SU-DHL-6 (cell line): ENCODE data around the gene AMN1.
A peak's percentile ranks its signal among the peaks of the same experiment; 100 is the strongest.

ENCODE experiments used
- H2AFZ ChIP-seq: fragments of 200-600 bp; sonication (generic); 2 replicates; pipeline ENCODE4 v1.6.1; 2014; ENCODE audit warnings: low read depth, mild to moderate bottlenecking, moderate library complexity, mixed read lengths, antibody characterized with exemption, low read length; ENCODE audit not compliant: severe bottlenecking
- H3F3A ChIP-seq: fragments of 200-600 bp; shearing (Covaris generic); 2 replicates; pipeline ENCODE4 v1.6.0; 2016; ENCODE audit warnings: antibody characterized with exemption, mild to moderate bottlenecking; ENCODE audit not compliant: insufficient read depth
- H3K27ac ChIP-seq: fragments of 200-600 bp; sonication (generic); 2 replicates; pipeline ENCODE4 v1.5.1; 2016; ENCODE audit warnings: low read depth, mild to moderate bottlenecking, low read length, moderate library complexity, mixed read lengths
- H3K27me3 ChIP-seq: fragments of 200-600 bp; sonication (generic), shearing (Covaris generic); 2 replicates; pipeline ENCODE4 v1.6.0; 2014; ENCODE audit warnings: mild to moderate bottlenecking, low read length
- H3K36me3 ChIP-seq: fragments of 200-600 bp; sonication (generic); 2 replicates; pipeline ENCODE4 v1.6.1; 2014; ENCODE audit warnings: mild to moderate bottlenecking, low read length, mixed read lengths
- H3K4me2 ChIP-seq: fragments of 300-600, 200-600 bp; shearing (Covaris generic), sonication (generic); 2 replicates; pipeline ENCODE4 v1.6.0; 2014; ENCODE audit warnings: low read length, low read depth, mild to moderate bottlenecking; ENCODE audit not compliant: poor library complexity, severe bottlenecking
- H3K4me3 ChIP-seq: fragments of 200-600 bp; sonication (generic); 2 replicates; pipeline ENCODE4 v1.5.1; 2014; ENCODE audit warnings: antibody characterized with exemption, low read length, mild to moderate bottlenecking, mixed read lengths; ENCODE audit not compliant: insufficient read depth, poor library complexity, severe bottlenecking
- H3K79me2 ChIP-seq: fragments of 200-600 bp; sonication (generic); 2 replicates; pipeline ENCODE4 v1.6.1; 2014; ENCODE audit warnings: mild to moderate bottlenecking, low read length, moderate library complexity; ENCODE audit not compliant: insufficient read depth
- H3K9ac ChIP-seq: fragments of 200-600 bp; sonication (generic); 2 replicates; pipeline ENCODE4 v1.7.0; 2014; ENCODE audit warnings: mild to moderate bottlenecking, low read length
- H3K9me2 ChIP-seq: fragments of 200-600 bp; sonication (generic); replicated peaks from 2 replicates; pipeline ENCODE4 v1.6.1; 2014; ENCODE audit warnings: low read length; ENCODE audit not compliant: insufficient read depth
- H3K9me3 ChIP-seq: fragments of 200-600 bp; sonication (generic); 2 replicates; pipeline ENCODE4 v1.6.1; 2014; ENCODE audit warnings: low read length, mixed read lengths; ENCODE audit not compliant: insufficient read depth
- H4K20me1 ChIP-seq: fragments of 200-600 bp; sonication (generic); 2 replicates; pipeline ENCODE4 v1.6.1; 2014; ENCODE audit warnings: low read depth, mild to moderate bottlenecking, antibody characterized with exemption, low read length, moderate library complexity, mixed read lengths
- CTCF ChIP-seq: fragments of 200-600 bp; sonication (generic); IDR thresholded peaks from one replicate; pipeline ENCODE4 v1.5.1; 2017; ENCODE audit warnings: antibody characterized with exemption, mild to moderate bottlenecking, low read length, moderate library complexity; ENCODE audit not compliant: insufficient read depth, poor library complexity, severe bottlenecking
- EZH2phosphoT487 ChIP-seq: fragments of 200-600 bp; sonication (generic), shearing (Covaris generic); conservative IDR thresholded peaks from 2 replicates; pipeline ENCODE4 v1.6.1; 2018; ENCODE audit warnings: mild to moderate bottlenecking, antibody characterized with exemption, low read length, moderate library complexity, mixed read lengths

Gene AMN1

DNA sequence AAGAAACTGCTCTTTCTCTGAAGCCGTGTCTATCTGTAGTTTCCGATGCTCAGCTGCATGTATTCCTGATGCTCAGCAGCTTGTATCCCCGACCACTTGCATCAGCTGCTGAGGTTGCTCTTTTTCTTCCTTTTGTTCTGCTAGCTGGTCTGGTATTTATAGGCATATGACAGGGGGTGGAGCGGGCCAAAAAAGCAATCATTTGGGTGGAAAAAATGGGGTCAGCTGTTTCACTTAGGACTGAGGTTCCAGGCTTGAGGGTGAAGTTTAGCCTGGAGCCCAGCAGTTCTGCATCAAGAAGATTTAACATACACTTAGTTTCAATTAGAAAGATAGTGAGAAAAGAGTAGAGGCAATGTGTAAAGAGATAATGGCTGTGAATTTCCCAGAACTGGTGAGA is 23.6 kb upstream of the AMN1 start:
- peak overlapping the region; percentile 20 for H3K4me2 ChIP-seq
- no peaks in the 10 kb centered on the region for H3K36me3 ChIP-seq
- H2AFZ ChIP-seq: peak overlapping the region; percentile 30
- no peaks in the 10 kb centered on the region for H4K20me1 ChIP-seq
- TF ChIP-seq CTCF: no peak
- no peak for TF ChIP-seq EZH2phosphoT487
- H3K79me2 ChIP-seq: no peaks in the 10 kb centered on the region
- H3K4me3 ChIP-seq: no peak overlapping the region
- peaks cover 19% of the 10 kb centered on the region; the same call in 1 of the 2 replicates for H3F3A ChIP-seq
- no peaks in the 10 kb centered on the region for H3K9me2 ChIP-seq
- peak overlapping the region; percentile 8; the same call in 1 of the 2 replicates for H3K9ac ChIP-seq
- no peak overlapping the region for H3K27ac ChIP-seq
- no peaks in the 10 kb centered on the region for H3K9me3 ChIP-seq
- no peaks in the 10 kb centered on the region for H3K27me3 ChIP-seq

DNA sequence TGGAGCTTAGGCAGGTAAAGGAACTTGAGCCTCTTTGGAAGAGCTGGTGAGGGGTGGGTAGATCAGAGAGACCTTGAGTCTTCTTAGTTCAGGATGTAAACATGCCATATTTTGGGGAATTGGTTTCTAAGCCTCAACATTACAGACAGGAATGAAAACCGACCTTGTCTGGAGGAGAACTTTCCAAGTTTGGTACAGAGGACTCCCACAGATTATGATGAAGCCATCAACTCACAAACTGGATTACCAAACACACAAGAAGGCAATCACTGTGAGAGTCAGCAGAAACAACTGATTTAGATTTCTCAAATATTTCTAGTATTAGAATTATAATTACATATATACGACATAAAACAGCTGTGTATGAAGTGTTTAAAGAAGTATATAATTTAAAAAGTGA is 22.3 kb upstream of the AMN1 start:
- H3K27ac ChIP-seq: no peak overlapping the region
- H3K9me2 ChIP-seq: no peaks in the 10 kb centered on the region
- no peaks in the 10 kb centered on the region for H3K79me2 ChIP-seq
- H3K9ac ChIP-seq: no peak overlapping the region
- H3K36me3 ChIP-seq: no peaks in the 10 kb centered on the region
- no peaks in the 10 kb centered on the region for H3K27me3 ChIP-seq
- no peaks in the 10 kb centered on the region for H3K9me3 ChIP-seq
- no peak overlapping the region for H3K4me3 ChIP-seq
- H2AFZ ChIP-seq: peak overlapping the region; percentile 51
- H4K20me1 ChIP-seq: no peaks in the 10 kb centered on the region
- peaks cover 28% of the 10 kb centered on the region for H3F3A ChIP-seq
- no peak for TF ChIP-seq CTCF
- no peak for TF ChIP-seq EZH2phosphoT487
- peak overlapping the region; percentile 20 for H3K4me2 ChIP-seq

GRCh38 chr12:31750747-31751039 is 21.9 kb upstream of the AMN1 start:
- H3K9ac ChIP-seq: no peak overlapping the region
- no peaks in the 10 kb centered on the region for H3K9me3 ChIP-seq
- TF ChIP-seq EZH2phosphoT487: no peak
- no peak for TF ChIP-seq CTCF
- no peak overlapping the region for H3K27ac ChIP-seq
- H3K27me3 ChIP-seq: no peaks in the 10 kb centered on the region
- no peak overlapping the region for H3K4me3 ChIP-seq
- H3K36me3 ChIP-seq: no peaks in the 10 kb centered on the region
- peak overlapping the region; percentile 51 for H2AFZ ChIP-seq
- peak overlapping the region; percentile 20 for H3K4me2 ChIP-seq
- no peaks in the 10 kb centered on the region for H4K20me1 ChIP-seq
- peaks cover 28% of the 10 kb centered on the region for H3F3A ChIP-seq
- H3K79me2 ChIP-seq: no peaks in the 10 kb centered on the region
- no peaks in the 10 kb centered on the region for H3K9me2 ChIP-seq

DNA sequence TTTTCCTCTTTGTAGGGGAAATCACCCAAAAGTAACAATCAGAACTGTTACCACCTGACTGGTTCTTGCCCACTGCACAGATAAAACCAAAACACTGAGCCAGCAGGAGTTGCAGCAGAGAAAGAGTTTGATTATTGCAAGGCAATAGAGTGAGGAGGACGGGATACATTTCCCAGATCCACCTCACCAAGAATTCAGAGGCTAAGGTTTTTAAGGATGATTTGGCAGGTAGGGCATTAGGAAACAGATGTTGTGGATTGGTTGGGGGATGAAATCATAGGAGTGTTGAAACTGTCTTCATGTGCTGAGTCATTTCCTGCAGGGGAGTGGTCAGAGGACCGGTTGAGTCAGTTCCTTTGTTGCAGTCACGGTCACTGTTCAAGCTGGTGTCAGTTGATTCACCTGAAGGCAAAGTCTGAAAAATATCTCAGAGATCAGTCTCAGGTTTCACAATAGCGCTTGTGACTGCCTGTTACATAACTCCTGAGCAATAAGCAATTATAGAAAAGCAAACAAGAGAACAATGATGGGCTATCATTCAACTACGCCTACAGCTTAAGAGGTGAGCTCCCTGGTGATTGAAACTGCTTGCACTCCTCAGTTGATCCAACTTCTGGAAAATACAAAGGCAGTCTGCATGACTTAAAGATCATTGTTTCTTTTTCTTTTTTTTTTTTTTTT is 20.3 kb upstream of the AMN1 start:
- Histone ChIP-seq H3K27me3 (no peaks in the 10 kb centered on the region), H3K79me2 (no peaks in the 10 kb centered on the region), H3K4me2 (peak overlapping the region; percentile 53), H4K20me1 (no peaks in the 10 kb centered on the region), H3K9ac (peak overlapping the region; percentile 36), H3K27ac (peak overlapping the region; percentile 67), H3K36me3 (no peaks in the 10 kb centered on the region), H3K9me2 (no peaks in the 10 kb centered on the region), H3K9me3 (no peaks in the 10 kb centered on the region), H2AFZ (peak overlapping the region; percentile 43), H3K4me3 (peak overlapping the region; percentile 27), H3F3A (peaks cover 39% of the 10 kb centered on the region)
- TF ChIP-seq EZH2phosphoT487 (no peak), CTCF (no peak)
